ENCODE measurements around the gene CCDC82. TPM values are rescaled to one million over a fixed set of nuclear protein-coding genes. Genes with fewer than 3 reads are reported as not detected.

The CCDC82 gene
- total RNA-seq, 2 experiments from 2014 or later: 22.2 to 43.6 TPM

- H3K4me1 ChIP-seq (ENCODE audit: insufficient read depth, low read length, poor library complexity, severe bottlenecking): no peaks in the 10 kb centered on the region
- H3K9me3 ChIP-seq (ENCODE audit: low read length): no peaks in the 10 kb centered on the region
- no peak for DNase-seq (ENCODE audit: low spot score)
- no peaks in the 10 kb centered on the region for H4K20me1 ChIP-seq (ENCODE audit: insufficient read depth, low read length)
- no peak overlapping the region for H2AFZ ChIP-seq (ENCODE audit: low read length)
- H3K4me2 ChIP-seq (ENCODE audit: low read length): no peak overlapping the region
- TF ChIP-seq EZH2phosphoT487 (IDR thresholded peaks at IDR 0.05; ENCODE audit: borderline replicate concordance, low read depth, low read length): no peak
- TF ChIP-seq CTCF (conservative IDR thresholded peaks at IDR 0.05; ENCODE audit: low read length): no peak
- no peaks in the 10 kb centered on the region for H3K9me2 ChIP-seq (ENCODE audit: insufficient read depth, low read length)
- CTCF ChIA-PET (ENCODE audit: unreplicated experiment): no interaction called here
- H3K4me3 ChIP-seq (ENCODE audit: low read depth, low read length, poor library complexity, severe bottlenecking): no peak overlapping the region
- no peaks in the 10 kb centered on the region for H3K36me3 ChIP-seq (ENCODE audit: insufficient read depth, low read length)
- intact Hi-C loops (cut with micrococcal nuclease; ENCODE audit: unreplicated experiment): no loop called here
- POLR2A ChIA-PET: interaction anchor here (0.6 to 0.7 kb wide), 2 partner anchors 282 to 310 kb away, joined by 3 to 4 read pairs; no protein-coding TSS in a partner anchor
- no peaks in the 10 kb centered on the region for H3K79me2 ChIP-seq (ENCODE audit: insufficient read depth, low read depth, low read length)
- no TSS peak for BruUV-seq (replicated peaks)
- H3K27ac ChIP-seq (ENCODE audit: low read depth, low read length, poor library complexity, severe bottlenecking): no peak overlapping the region
Measured at GRCh38 chr11:96400697-96401096, 11.0 kb upstream of the CCDC82 start.

- Histone ChIP-seq H3K9me3 (ENCODE audit: low read length) (no peaks in the 10 kb centered on the region), H3K4me1 (ENCODE audit: insufficient read depth, low read length, poor library complexity, severe bottlenecking) (no peaks in the 10 kb centered on the region), H3K9me2 (ENCODE audit: insufficient read depth, low read length) (no peaks in the 10 kb centered on the region), H3K79me2 (ENCODE audit: insufficient read depth, low read depth, low read length) (peaks cover 9% of the 10 kb centered on the region; the same call in 1 of the 2 replicates), H3K4me2 (ENCODE audit: low read length) (no peak overlapping the region), H2AFZ (ENCODE audit: low read length) (no peak overlapping the region), H4K20me1 (ENCODE audit: insufficient read depth, low read length) (no peaks in the 10 kb centered on the region), H3K27ac (ENCODE audit: low read depth, low read length, poor library complexity, severe bottlenecking) (no peak overlapping the region), H3K36me3 (ENCODE audit: insufficient read depth, low read length) (no peaks in the 10 kb centered on the region), H3K4me3 (ENCODE audit: low read depth, low read length, poor library complexity, severe bottlenecking) (no peak overlapping the region)
- POLR2A ChIA-PET: interaction anchor here (0.5 kb wide), 1 partner anchor 275 kb away, joined by 3 read pairs; no protein-coding TSS in a partner anchor
- intact Hi-C loops (cut with micrococcal nuclease; ENCODE audit: unreplicated experiment): loop anchor here (10.0 kb wide), 1 partner anchor 553 kb away; no protein-coding TSS in a partner anchor
- no TSS peak for BruUV-seq (replicated peaks)
- no peak for DNase-seq (ENCODE audit: low spot score)
- no peak for TF ChIP-seq CTCF (conservative IDR thresholded peaks at IDR 0.05; ENCODE audit: low read length)
- no peak for TF ChIP-seq EZH2phosphoT487 (IDR thresholded peaks at IDR 0.05; ENCODE audit: borderline replicate concordance, low read depth, low read length)
- CTCF ChIA-PET (ENCODE audit: unreplicated experiment): no interaction called here
Measured at GRCh38 chr11:96397863-96398262, 8.2 kb upstream of the CCDC82 start.

GRCh38 chr11:96396637-96397036 lies 6.9 kb upstream of the CCDC82 start:
- DNase-seq (ENCODE audit: low spot score): no peak

More at GRCh38 chr11:96396637-96397036, 6.9 kb upstream of the CCDC82 start:
- H3K4me1 ChIP-seq (ENCODE audit: insufficient read depth, low read length, poor library complexity, severe bottlenecking): peaks cover 3% of the 10 kb centered on the region
- no peaks in the 10 kb centered on the region for H3K9me3 ChIP-seq (ENCODE audit: low read length)
- H4K20me1 ChIP-seq (ENCODE audit: insufficient read depth, low read length): no peaks in the 10 kb centered on the region
- no peaks in the 10 kb centered on the region for H3K9me2 ChIP-seq (ENCODE audit: insufficient read depth, low read length)
- no peak overlapping the region for H3K27ac ChIP-seq (ENCODE audit: low read depth, low read length, poor library complexity, severe bottlenecking)
- H3K4me3 ChIP-seq (ENCODE audit: low read depth, low read length, poor library complexity, severe bottlenecking): no peak overlapping the region
- H2AFZ ChIP-seq (ENCODE audit: low read length): no peak overlapping the region
- no peak for TF ChIP-seq EZH2phosphoT487 (IDR thresholded peaks at IDR 0.05; ENCODE audit: borderline replicate concordance, low read depth, low read length)
- TF ChIP-seq CTCF (conservative IDR thresholded peaks at IDR 0.05; ENCODE audit: low read length): no peak
- ChIA-PET POLR2A (interaction anchor here (0.6 kb wide), 1 partner anchor 126 kb away, joined by 3 read pairs; no protein-coding TSS in a partner anchor), CTCF (ENCODE audit: unreplicated experiment) (no interaction called here)
- intact Hi-C loops (cut with micrococcal nuclease; ENCODE audit: unreplicated experiment): loop anchor here (10.0 kb wide), 1 partner anchor 552 kb away; no protein-coding TSS in a partner anchor
- BruUV-seq (replicated peaks): no TSS peak
- H3K36me3 ChIP-seq (ENCODE audit: insufficient read depth, low read length): no peaks in the 10 kb centered on the region
- no peak overlapping the region for H3K4me2 ChIP-seq (ENCODE audit: low read length)
- H3K79me2 ChIP-seq (ENCODE audit: insufficient read depth, low read depth, low read length): peaks cover 14% of the 10 kb centered on the region; the same call in 1 of the 2 replicates
